ENCODE data around the gene LBX1.

DNA sequence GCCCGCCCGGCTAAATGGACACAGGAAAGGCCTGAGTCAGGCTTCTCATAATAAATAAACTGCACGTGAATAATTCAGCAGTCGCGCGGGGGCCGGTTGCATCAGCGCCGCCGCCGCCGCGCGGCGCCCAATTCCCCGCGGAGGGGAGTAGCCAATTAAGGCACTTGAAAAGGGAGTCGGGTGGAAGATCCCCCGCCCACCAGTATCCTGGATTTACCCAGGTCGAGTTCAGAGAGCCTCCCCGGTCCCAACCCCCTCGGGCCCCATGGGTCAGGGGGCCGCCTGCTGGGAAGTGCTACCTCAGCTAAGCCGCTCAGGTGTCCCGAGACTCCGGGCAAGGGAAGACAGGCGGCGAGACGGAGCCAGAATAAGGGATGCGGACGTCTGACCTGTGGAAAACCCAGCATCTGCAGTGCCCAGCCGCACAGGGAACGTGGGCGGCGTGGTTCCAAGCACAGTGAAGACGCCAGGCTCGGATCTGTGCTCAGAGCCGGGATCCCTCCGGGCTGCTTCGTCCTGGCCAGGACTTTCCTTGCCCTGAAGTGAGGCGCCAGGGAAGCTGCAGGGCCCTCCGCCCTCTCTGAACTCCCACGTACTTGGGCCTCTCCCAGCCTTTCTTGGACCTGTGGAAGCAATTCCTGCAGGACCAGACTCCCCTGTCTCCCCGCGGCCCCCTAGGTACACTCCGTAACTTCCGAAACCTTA, 7.3 kb upstream of the LBX1 start:
- TF ChIP-seq, protein P1, sequence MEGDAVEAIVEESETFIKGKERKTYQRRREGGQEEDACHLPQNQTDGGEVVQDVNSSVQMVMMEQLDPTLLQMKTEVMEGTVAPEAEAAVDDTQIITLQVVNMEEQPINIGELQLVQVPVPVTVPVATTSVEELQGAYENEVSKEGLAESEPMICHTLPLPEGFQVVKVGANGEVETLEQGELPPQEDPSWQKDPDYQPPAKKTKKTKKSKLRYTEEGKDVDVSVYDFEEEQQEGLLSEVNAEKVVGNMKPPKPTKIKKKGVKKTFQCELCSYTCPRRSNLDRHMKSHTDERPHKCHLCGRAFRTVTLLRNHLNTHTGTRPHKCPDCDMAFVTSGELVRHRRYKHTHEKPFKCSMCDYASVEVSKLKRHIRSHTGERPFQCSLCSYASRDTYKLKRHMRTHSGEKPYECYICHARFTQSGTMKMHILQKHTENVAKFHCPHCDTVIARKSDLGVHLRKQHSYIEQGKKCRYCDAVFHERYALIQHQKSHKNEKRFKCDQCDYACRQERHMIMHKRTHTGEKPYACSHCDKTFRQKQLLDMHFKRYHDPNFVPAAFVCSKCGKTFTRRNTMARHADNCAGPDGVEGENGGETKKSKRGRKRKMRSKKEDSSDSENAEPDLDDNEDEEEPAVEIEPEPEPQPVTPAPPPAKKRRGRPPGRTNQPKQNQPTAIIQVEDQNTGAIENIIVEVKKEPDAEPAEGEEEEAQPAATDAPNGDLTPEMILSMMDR (IDR thresholded peaks at IDR 0.05; ENCODE audit: poor library complexity, severe bottlenecking) = no peak
- TF ChIP-seq POLR2AphosphoS5 (IDR thresholded peaks at IDR 0.05) = peak; percentile 36
- TF ChIP-seq, protein P2, sequence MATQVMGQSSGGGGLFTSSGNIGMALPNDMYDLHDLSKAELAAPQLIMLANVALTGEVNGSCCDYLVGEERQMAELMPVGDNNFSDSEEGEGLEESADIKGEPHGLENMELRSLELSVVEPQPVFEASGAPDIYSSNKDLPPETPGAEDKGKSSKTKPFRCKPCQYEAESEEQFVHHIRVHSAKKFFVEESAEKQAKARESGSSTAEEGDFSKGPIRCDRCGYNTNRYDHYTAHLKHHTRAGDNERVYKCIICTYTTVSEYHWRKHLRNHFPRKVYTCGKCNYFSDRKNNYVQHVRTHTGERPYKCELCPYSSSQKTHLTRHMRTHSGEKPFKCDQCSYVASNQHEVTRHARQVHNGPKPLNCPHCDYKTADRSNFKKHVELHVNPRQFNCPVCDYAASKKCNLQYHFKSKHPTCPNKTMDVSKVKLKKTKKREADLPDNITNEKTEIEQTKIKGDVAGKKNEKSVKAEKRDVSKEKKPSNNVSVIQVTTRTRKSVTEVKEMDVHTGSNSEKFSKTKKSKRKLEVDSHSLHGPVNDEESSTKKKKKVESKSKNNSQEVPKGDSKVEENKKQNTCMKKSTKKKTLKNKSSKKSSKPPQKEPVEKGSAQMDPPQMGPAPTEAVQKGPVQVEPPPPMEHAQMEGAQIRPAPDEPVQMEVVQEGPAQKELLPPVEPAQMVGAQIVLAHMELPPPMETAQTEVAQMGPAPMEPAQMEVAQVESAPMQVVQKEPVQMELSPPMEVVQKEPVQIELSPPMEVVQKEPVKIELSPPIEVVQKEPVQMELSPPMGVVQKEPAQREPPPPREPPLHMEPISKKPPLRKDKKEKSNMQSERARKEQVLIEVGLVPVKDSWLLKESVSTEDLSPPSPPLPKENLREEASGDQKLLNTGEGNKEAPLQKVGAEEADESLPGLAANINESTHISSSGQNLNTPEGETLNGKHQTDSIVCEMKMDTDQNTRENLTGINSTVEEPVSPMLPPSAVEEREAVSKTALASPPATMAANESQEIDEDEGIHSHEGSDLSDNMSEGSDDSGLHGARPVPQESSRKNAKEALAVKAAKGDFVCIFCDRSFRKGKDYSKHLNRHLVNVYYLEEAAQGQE (IDR thresholded peaks at IDR 0.05; ENCODE audit: borderline replicate concordance) = no peak
- no peak for TF ChIP-seq EP300 (conservative IDR thresholded peaks at IDR 0.05; ENCODE audit: poor library complexity, severe bottlenecking)
- no peak for TF ChIP-seq RAD21 (conservative IDR thresholded peaks at IDR 0.05)
